HG03196 (cell line): Measurements from ENCODE around the gene BPI.
"Not testable (repeated sequence)": the region's sequence is repeated elsewhere in the genome, so short reads cannot be mapped to it uniquely, and the experiment has no call there.

Experiments used
- ATAC-seq: cut with Tn5 transposase; IDR thresholded peaks from one replicate; pipeline ENCODE4 v1.9.1; 2021; ENCODE audit not compliant: unreplicated experiment

BPI gene

GRCh38 chr20:38303908-38304379, at the start of gene BPI:
Gene BPI (plus strand): TSS chr20:38304156. CDS start chr20:38304224, 68 bp downstream.
- ATAC-seq, result no peak

GRCh38 chr20:38254621-38255020, 49.3 kb upstream of the BPI start:
- not testable (repeated sequence) for ATAC-seq

GRCh38 chr20:38255393-38255792, 48.6 kb upstream of the BPI start:
- ATAC-seq, result no peak

DNA sequence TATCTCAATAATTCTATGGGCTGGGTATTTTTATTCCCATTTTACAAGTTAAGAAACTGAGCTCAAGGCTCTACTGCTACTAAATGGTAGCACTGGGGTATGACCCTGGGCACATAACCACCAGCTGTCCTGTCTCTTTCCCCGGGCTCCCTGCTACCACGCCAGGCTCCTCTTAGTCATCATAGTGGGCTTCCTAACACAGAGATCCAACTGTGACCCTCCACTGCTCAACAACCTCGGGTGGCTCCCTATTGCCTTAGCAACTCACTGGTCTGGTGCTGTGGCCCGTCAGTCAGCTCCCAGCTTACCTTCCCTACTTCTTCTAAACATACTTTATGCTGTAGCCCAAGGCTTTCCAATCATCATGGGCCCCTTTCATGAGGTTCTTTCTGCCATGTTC, 47.9 kb upstream of the BPI start:
- no peak for ATAC-seq

- ATAC-seq, result no peak
These were observed 47.0 kb upstream of the BPI start for GRCh38 chr20:38256966-38257365.

- ATAC-seq, result no peak
These were observed 45.3 kb upstream of the BPI start for GRCh38 chr20:38258545-38259215.

DNA sequence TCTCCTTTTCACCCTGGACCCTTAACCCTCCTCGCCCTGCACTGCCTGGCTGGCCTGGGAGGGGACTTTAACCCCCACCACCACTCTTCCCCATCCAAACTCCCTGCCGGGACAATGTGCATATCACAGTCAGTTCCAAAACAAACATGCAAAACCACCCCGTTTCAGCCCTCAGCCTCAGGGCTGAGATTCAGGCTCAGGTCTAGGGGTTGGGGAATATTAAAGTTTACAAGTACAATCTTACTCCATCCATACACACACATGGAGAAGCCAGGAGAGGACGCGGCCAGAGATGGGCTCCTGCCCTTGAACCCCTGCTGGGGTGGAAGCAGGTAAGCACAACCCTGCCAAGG, 44.0 kb upstream of the BPI start:
- no peak for ATAC-seq

GRCh38 chr20:38260378-38261053, 43.4 kb upstream of the BPI start, which contains the start of gene KIAA1755:
Gene KIAA1755 (minus strand): TSS chr20:38260735. CDS start chr20:38260500, 235 bp downstream.
- ATAC-seq, result no peak

GRCh38 chr20:38261054-38261390, 42.9 kb upstream of the BPI start:
- ATAC-seq, result no peak

- ATAC-seq, result no peak
These were observed 41.0 kb upstream of the BPI start for GRCh38 chr20:38262931-38263330.

- no peak for ATAC-seq
These were observed 37.5 kb upstream of the BPI start for GRCh38 chr20:38266426-38266825.

- ATAC-seq, result no peak
These were observed 36.7 kb upstream of the BPI start for GRCh38 chr20:38267296-38267695.

- no peak for ATAC-seq
These were observed 35.9 kb upstream of the BPI start for GRCh38 chr20:38267901-38268514.

GRCh38 chr20:38269040-38269439, 34.9 kb upstream of the BPI start:
- no peak for ATAC-seq

DNA sequence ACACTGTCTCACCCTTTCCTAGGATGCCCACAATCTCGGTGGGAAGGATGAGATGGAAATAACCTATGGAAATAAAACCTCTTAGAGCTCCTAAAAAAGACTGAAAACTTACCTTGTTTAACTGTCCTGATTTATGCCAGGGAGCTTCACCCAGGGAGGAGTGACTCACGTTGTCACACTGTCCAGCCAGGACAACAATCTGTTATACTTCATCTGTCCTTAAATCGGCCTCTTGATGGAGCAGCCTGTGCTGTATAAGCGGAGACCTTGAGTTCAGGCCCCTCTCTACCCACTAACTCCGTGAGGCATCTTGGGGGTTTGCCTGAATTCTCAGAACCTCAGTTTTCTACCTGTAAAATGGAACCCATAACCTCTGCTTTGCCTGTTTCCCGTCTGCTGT, 34.2 kb upstream of the BPI start:
- ATAC-seq, result no peak

DNA sequence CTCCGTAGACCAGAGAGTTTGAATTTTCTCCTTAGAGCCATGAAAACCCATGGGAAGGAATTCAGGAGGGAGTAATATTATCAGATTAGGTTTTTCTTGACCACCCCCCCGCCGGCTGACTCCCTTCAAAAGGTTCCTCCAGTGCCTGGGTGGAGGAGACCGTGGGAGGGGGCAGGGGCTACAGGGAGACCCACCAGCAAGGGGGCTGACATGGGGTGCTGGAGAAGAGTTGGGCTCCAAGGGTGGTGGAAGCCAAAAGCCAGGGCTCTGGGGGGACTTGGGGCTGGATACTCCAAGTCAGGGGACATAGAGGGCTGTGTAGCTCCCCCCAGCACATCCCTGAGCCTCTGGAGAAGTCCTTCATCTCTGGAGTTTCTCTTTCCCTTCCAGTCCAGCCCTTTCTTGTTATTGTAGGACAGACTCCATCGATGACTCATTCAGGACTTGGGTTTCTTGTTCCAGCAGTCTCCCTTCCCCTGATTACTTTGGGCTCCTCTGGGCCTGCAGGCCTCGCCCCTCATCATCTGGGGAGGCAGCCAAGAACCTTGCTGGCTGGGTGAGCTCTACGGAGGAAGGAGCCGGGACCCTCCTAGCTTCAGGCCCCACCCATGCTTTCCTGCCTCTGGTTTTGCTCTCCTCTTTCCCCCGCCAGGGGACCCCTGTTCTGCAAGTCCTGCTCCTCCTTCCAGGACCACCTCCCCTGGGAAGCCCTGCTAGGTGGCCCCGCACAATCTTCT, 32.9 kb upstream of the BPI start:
- no peak for ATAC-seq

DNA sequence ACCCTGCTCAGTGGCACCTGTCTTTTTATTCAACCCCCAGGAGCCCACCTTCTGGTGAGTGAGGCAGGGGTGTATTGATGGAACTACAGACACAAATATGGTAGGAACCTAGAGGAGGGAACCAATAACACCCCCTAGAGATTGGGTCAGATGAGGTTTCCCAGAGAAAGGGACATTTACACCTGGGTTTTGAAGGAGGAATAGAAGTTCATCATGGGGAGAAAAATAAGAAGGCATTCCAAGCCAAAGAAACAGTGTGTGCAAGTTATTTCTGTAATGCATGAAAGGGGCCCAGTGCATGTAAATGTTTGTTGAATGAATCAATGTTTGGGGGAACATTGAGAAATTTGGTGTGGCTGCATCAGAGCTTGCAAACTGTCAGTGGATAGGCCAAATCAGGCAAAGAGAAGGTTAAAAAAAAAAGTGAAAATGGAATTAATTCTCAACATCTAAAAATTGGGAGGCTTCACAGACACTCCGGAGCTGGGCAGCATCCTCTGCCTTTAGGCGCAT, 32.3 kb upstream of the BPI start:
- ATAC-seq, result no peak

GRCh38 chr20:38272398-38272797, 31.6 kb upstream of the BPI start:
- ATAC-seq, result no peak

- no peak for ATAC-seq
These were observed 31.0 kb upstream of the BPI start for GRCh38 chr20:38272961-38273360.

DNA sequence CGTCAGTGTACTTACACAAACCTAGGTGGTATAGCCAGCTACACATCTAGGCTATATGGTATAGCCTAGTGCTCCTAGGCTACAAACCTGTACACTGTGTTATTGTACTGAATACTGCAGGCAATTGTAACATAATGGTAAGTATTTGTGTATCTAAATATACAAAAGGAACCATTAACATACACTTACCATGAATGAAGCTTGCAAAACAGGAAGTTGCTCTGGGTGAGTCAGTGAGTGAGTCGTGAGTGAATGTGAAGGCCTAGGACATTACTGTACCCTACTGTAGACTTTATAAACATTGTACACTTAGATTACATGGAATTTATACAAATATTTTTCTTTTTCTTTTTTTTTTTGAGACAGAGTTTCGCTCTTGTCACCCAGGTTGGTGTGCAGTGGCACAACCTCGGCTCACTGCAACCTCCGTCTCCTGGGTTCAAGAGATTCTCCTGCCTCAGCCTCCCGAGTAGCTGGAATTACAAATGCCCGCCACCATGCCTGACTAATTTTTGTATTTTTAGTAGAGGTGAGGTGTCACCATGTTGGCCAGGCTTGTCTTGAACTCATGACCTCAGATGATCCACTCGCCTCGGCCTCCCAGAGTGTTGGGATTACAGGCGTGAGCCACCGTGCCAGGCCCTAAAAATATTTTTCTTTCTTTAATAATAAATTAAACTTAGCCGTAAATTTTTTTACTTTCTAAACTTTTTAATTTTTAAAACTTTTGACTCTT, 28.0 kb upstream of the BPI start:
- no peak for ATAC-seq

DNA sequence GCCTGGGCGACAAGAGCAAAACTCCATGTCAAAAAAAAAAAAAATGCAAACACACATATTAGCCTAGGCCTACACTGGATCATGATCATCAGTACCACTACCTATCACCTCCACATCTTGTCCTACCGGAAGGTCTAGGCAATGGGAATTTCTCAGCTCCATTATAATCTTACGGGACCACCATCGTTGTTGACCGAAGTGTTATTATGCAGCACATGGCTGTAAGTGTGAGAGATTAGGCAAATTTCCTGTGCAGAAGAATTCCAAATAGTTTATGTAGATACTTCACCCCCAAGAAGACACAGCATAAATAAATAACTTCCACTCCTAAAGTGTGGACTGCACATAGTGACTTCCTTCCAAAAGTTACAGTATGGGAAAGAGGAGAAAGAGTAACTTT, 26.7 kb upstream of the BPI start:
- no peak for ATAC-seq
